ENCODE measurements around the gene TTC4.
"Not testable (repeated sequence)": the region's sequence is repeated elsewhere in the genome, so short reads cannot be mapped to it uniquely, and the experiment has no call there.

Gene TTC4

GRCh38 chr1:54748094-54748835 lies 32.6 kb downstream of the TTC4 start:
- DNase-seq (ENCODE audit: low spot score) = no peak

DNA sequence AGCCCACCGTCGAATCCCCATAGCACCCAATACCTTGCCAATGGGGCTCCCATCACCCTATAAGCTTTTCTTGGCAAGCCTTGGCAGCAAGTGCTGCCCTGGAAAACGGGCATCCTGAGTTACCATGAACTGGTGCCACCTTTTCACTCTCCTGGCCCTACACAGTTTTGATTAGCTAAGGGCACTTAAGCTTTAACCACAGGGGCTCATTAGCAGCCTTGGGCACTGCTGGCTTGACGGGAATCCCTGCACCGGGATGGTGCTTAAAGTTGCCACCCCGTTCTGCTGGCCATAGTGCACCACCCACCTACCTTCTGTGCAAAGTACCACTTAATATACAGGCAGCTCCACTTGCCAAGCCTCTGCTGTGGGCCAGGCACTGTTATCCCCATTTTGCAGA lies 34.9 kb downstream of the TTC4 start:
- no peak for DNase-seq (ENCODE audit: low spot score)

DNA sequence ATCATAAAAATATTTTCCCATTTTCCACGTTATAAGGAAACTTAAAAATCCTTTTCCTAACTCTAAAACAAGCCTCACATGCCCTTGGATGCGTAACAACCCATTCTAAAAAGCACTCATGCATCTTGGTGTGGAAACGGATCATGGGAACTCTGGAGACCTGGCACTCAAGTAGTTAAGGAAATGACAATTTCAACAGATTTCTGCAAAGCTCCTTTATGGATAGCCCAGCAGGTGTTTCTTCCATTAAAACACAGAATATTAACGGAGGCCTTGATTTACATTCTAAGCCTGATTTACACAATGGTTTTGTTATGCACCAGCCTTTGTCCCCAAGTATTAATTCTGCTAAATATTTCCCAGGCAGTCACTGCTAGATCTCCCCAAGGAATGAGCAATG lies 35.8 kb downstream of the TTC4 start:
- DNase-seq (ENCODE audit: low spot score) = no peak

DNA sequence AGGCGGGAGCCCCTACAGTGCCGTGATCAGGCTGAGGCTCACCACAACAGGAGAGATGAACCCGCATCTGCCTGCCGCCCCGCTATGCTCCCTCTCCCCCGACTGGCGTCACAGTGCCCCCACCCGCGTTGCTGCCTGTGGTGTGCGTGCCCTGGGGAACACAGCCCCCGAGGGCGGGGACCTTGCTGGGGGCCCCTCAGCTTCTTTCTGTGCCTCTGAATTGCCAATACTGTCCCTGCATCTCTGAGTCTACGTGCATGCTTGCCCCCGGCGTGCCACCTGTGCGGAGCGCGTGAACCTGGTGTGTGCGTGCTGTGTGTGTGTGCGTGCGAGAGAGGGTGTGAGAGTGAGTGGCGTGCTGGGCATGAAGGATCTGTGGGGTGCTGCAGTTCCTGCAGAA lies 38.4 kb downstream of the TTC4 start:
- no peak for DNase-seq (ENCODE audit: low spot score)

DNA sequence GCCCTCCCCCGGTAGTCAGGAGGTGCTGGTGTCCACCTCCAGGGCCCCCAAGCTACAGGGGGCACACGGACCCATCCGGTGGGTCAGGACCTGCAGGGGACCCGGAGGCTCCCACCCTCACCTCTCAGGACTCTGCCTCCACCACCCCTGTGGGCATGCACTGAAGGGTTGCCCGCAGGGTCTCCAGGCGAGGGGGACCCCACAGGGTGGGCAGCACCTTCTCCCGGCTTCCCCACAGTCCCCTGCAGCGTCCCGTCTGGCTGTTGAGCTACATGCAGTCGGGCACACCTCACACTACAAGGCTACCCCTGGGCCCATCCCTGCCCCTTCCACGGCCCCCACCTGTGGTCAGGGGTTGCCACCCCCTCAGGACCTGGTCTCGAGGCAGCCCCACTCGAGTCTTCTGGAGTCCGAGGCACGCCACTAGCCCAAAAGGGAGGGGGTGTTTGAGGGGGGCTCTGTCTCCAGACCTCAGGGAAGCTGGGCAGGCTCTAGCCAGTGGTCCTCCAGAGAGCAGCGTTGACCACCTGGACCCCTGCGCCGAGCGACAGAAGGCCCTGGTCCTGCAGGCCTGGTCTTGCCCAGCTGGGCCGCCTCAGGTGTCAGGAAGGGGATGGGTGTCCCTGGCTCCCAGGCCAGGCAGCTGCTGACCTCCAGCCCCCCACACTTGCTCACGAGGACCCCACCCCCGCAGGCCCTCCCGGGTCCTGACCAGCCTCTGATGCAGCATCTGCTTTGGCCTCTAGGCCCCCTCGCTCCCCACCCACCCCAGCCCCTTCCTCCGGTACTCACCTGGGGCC lies 39.0 kb downstream of the TTC4 start:
- no peak for DNase-seq (ENCODE audit: low spot score)

- no peak for DNase-seq (ENCODE audit: low spot score)
Measured at GRCh38 chr1:54757833-54758232, 42.2 kb downstream of the TTC4 start.

GRCh38 chr1:54758678-54759348 lies 43.2 kb downstream of the TTC4 start:
- no peak for DNase-seq (ENCODE audit: low spot score)

GRCh38 chr1:54763816-54764132 lies 48.1 kb downstream of the TTC4 start:
- DNase-seq (ENCODE audit: low spot score) = peak; percentile 9

DNA sequence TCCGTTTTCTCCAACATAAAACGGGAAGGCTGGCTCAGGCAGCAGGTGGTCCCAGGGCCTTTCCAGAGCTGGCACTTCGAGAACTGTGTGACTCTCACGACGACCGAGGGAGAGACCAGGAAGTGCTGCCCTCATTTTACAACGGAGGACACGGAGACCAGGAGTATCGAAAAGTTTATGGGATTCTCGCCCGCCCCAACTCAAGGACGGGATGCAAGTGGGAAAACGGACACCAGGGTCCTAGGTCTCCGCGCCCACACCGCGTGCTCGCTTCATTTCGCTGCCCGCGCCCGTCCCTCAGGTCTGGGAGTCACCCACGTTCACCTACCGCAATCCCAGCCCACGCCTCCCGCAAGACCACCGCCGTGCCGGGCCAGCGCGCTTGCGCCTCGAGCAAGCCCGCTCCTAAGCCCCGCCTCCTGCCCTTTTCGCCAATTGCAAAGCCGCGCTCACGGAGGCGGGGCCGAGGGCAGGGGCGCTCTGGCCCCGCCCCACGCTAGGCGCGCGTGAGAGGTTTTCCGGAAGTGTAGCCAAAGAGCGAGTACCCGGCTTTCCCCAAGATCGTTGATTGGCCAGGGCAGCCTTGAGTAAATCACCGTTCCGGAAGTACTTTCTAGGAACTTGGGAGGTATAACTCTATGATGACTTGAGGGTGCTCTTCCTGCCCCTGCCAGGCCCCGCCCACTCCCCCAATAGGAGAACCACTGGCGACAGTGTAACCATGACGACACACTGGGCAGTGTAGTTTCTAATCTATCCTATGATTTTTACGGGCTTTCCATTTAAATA lies 48.7 kb downstream of the TTC4 start, which contains the start of gene PARS2:
PARS2 (minus strand) TSS at position 391 of the 789 bp plus-strand sequence. CDS start 5,362 bp downstream, outside the sequence.
- DNase-seq (ENCODE audit: low spot score) = peak; percentile 98

DNA sequence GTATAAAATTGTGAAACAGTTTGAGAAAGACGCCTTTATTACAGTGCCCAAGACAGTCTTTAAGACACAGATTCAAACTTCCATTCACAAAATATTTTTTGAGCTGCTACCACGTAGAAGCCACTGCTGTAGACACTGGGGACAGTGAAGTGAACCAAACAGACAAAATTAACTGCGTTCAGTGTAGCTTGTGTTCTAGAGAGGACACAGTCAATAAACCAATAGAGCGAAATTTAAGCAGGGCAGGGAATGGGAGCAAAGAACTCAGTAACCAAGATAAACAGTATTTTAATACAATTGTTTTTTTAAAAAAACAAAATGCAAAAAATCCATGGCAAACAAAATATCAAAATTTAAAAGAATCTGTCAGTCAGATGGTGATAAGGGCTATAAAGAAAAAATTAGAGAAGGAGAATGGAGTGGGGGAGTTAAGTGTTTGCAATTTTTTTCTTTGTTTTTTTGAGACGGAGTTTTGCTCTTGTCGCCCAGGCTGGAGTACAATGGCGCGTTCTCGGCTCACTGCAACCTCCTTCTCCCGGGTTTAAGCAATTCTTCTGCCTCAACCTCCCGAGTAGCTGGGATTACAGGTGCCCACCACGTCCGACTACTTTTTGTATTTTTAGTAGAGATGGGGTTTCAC lies 49.4 kb downstream of the TTC4 start:
- no peak for DNase-seq (ENCODE audit: low spot score)

DNA sequence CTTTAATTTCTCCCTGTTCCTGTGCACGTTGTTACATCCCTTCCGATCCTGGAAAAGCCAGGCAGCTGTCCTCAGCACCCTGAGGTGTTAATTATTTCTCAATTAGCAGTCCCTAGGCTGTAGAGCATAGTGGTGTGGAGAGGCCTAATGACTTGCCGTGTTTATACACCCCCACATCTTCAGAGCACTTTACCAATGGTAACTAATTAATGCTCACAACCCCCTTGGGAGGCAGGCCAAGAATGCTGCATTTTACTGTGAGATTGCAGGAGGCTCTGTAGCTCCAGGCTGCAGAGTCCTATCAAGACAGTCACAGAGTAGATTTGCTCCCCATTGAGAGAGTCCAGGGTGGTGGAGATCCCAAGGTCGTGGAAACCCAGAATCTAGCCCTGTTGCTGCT lies 51.1 kb downstream of the TTC4 start:
- DNase-seq (ENCODE audit: low spot score) = no peak

- no peak for DNase-seq (ENCODE audit: low spot score)
Measured at GRCh38 chr1:54767526-54767925, 51.9 kb downstream of the TTC4 start.

GRCh38 chr1:54768093-54768492 lies 52.4 kb downstream of the TTC4 start:
- DNase-seq (ENCODE audit: low spot score) = no peak

- DNase-seq (ENCODE audit: low spot score) = no peak
Measured at GRCh38 chr1:54772951-54773350, 57.3 kb downstream of the TTC4 start.

DNA sequence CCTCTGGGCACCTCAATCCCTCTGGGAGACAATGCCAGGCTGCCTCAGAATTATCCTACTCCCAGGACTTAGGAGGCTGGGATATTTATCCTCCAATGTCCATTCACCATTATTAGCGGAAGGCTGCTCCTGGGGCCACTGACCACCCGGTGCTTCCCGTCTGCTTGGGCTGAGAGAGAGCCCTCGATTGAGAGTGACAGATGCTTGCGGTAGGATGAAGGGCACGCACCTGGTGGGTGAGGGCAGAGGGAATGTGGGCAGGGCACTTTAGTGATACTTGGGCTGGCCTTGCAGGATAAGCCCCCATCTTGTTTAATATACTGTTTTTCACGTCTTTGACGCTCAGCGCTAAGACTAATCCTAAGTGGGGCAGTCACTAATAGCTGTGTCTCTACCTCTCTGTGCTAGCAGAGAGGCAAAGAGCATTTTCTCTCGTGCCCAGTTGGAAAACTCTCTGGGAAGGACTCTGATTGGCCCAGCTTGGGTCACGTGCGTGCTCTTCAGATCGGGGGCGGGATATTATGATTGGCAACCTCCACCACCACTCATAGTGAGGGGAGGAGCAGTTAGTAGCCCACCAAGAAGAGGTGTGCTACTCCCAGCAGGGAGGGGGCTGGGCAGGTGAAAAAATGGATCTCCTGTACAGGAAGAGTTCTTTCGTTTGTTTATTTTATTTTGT lies 59.3 kb downstream of the TTC4 start:
- peak; percentile 17 for DNase-seq (ENCODE audit: low spot score)

GRCh38 chr1:54775828-54776721 lies 60.4 kb downstream of the TTC4 start:
- DNase-seq (ENCODE audit: low spot score) = not testable (repeated sequence)

- DNase-seq (ENCODE audit: low spot score) = no peak
Measured at GRCh38 chr1:54777011-54777410, 61.4 kb downstream of the TTC4 start.

GRCh38 chr1:54777431-54777830 lies 61.8 kb downstream of the TTC4 start:
- DNase-seq (ENCODE audit: low spot score) = peak; percentile 17

DNA sequence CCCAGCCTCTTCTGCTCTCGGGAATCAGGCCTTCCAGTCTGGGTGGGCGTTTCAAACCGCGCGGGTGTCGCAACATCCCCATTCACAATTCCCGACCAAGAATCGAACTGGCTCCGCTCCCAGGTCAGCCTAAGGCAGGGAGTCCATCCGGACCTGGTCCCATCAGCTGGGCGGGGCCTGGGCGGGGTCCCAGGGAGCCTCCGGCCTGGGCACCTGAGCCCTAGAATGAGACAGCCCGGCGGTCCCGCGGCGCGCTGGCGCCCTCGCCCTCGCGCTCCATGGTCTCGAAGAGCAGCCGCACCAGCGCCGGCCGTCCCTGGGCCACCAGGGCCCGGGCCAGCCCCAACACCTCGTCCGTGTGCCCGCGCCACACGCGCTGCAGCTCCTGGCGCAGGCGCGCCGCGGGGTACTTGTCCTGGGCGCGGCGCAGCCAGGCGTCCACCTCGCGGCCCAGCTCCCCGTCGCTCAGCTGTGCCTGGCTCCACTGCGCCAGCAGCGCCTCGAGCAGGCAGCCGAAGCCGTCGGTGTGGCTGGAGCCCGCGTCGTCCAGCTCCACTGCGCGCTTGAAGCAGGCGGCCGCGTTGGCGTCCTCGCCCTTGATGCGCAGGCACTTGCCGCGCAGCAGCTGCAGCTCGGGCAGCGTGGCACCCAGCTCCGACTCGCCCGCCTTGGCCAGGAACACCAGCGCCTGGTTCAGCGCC lies 65.5 kb downstream of the TTC4 start:
- no peak for DNase-seq (ENCODE audit: low spot score)

All from COLO829 (cell line).